Endothelial cell of umbilical vein (primary cell): ENCODE results near the gene WASL. TPM values are rescaled to one million over a fixed set of nuclear protein-coding genes. Genes with fewer than 3 reads are reported as not detected.

Experiments
- BruUV-seq: library from RNA; stranded (reverse); fragments of 400-500 nt; replicated peaks from 2 replicates; lab custom pipeline; 2021; lab: Mats Ljungman, UMichigan
- CTCF ChIA-PET: fragments of 300-600, 350-600 bp; sonication (Branson Sonifier 250); formaldehyde crosslinking; loops from one replicate; lab custom pipeline; 2021; ENCODE audit warnings: antibody characterized with exemption, inconsistent platforms; lab: Charles Lee
- POLR2A ChIA-PET: fragments of 300-600, 350-600 bp; sonication (Branson Sonifier 250); formaldehyde crosslinking; loops from one replicate; lab custom pipeline; 2021; ENCODE audit warnings: antibody characterized with exemption, inconsistent platforms; lab: Charles Lee
- DNase-seq: peaks from one replicate; pipeline ENCODE4 v3.0.0-alpha.2; 2011; ENCODE audit warnings: low read depth, low spot score
- FAIRE-seq: peaks from 2 replicates; lab custom pipeline; 2011; peaks lifted over from hg19 to GRCh38; lab: Jason Lieb, UNC
- H2AFZ ChIP-seq: 2 replicates; pipeline ENCODE4 v1.6.0; 2012; ENCODE audit warnings: low read depth, low read length, control low read depth, inconsistent platforms
- H3K27ac ChIP-seq: 2 replicates; pipeline ENCODE4 v1.5.1; 2011; ENCODE audit warnings: low read depth, mild to moderate bottlenecking, control low read depth, low read length, moderate library complexity; ENCODE audit not compliant: insufficient read depth
- H3K27me3 ChIP-seq, 2 experiments: 2 replicates each; pipeline versions ENCODE4 v1.6.0 to v1.6.1; 2011; ENCODE audit warnings: low read length in 2 of 2, mixed read lengths in 1 of 2; ENCODE audit not compliant: control insufficient read depth in 2 of 2, insufficient read depth in 2 of 2
- H3K36me3 ChIP-seq, 2 experiments: 2 replicates in 1 of 2; 3 replicates in 1 of 2; pipeline ENCODE4 v1.5.1; 2011; ENCODE audit warnings: low read length in 2 of 2, mild to moderate bottlenecking in 1 of 2, moderate library complexity in 1 of 2; ENCODE audit not compliant: control insufficient read depth in 2 of 2, insufficient read depth in 2 of 2; ENCODE audit errors: extremely low read depth in 1 of 2
- H3K4me1 ChIP-seq: 3 replicates; pipeline ENCODE4 v1.5.1; 2011; ENCODE audit warnings: mild to moderate bottlenecking, low read length; ENCODE audit not compliant: control insufficient read depth, insufficient read depth; ENCODE audit errors: extremely low read depth
- H3K4me2 ChIP-seq: 2 replicates; pipeline ENCODE4 v1.6.1; 2011; ENCODE audit warnings: low read length, control low read depth, mixed read lengths; ENCODE audit not compliant: insufficient read depth
- H3K4me3 ChIP-seq, 3 experiments: fragments of 200-600 bp in 1 of 3; sonication (generic), shearing (Covaris generic) in 1 of 3; replicated peaks in 1 of 3; 2 replicates each; pipeline ENCODE4 v1.5.1; 2011 to 2016; ENCODE audit warnings: control low read depth in 3 of 3, low read length in 3 of 3, mild to moderate bottlenecking in 2 of 3, inconsistent platforms in 1 of 3, low read depth in 1 of 3, moderate library complexity in 1 of 3; ENCODE audit not compliant: insufficient read depth in 1 of 3
- H3K79me2 ChIP-seq: 2 replicates; pipeline ENCODE4 v1.6.0; 2012; ENCODE audit warnings: low read length, inconsistent platforms; ENCODE audit not compliant: control insufficient read depth, insufficient read depth
- H3K9ac ChIP-seq: replicated peaks from 2 replicates; pipeline ENCODE3; 2011; ENCODE audit warnings: low read length, control low read depth; ENCODE audit not compliant: insufficient read depth; ENCODE audit errors: extremely low read depth
- H3K9me1 ChIP-seq: replicated peaks from 3 replicates; pipeline ENCODE4 v1.6.0; 2011; ENCODE audit warnings: mild to moderate bottlenecking, low read length; ENCODE audit not compliant: control insufficient read depth, insufficient read depth; ENCODE audit errors: extremely low read depth
- H3K9me3 ChIP-seq: replicated peaks from 2 replicates; pipeline ENCODE4 v1.5.1; 2012; ENCODE audit warnings: low read length, inconsistent platforms; ENCODE audit not compliant: control insufficient read depth, insufficient read depth
- H4K20me1 ChIP-seq: replicated peaks from 2 replicates; pipeline ENCODE3; 2011; ENCODE audit warnings: mild to moderate bottlenecking, low read length; ENCODE audit not compliant: control insufficient read depth, insufficient read depth; ENCODE audit errors: extremely low read depth
- CTCF ChIP-seq, 2 donors: IDR thresholded peaks; 1 replicate in 1 of 2; 2 replicates in 1 of 2; pipeline ENCODE4 v1.5.1; 2011; ENCODE audit warnings: low read length in 2 of 2, mild to moderate bottlenecking in 2 of 2, moderate library complexity in 2 of 2, control low read depth in 1 of 2, inconsistent platforms in 1 of 2, low read depth in 1 of 2; ENCODE audit not compliant: insufficient read depth in 1 of 2; ENCODE audit errors: extremely low read depth in 1 of 2
- EZH2 ChIP-seq: IDR thresholded peaks from 2 replicates; pipeline ENCODE4 v1.6.1; 2012; ENCODE audit warnings: borderline replicate concordance, low read depth, mild to moderate bottlenecking, moderate library complexity, low read length, inconsistent platforms; ENCODE audit not compliant: severe bottlenecking
- FOS ChIP-seq: IDR thresholded peaks from 2 replicates; pipeline ENCODE4 v1.6.1; 2011; ENCODE audit warnings: mild to moderate bottlenecking, low read length, moderate library complexity, borderline replicate concordance; ENCODE audit not compliant: insufficient read depth
- GATA2 ChIP-seq: IDR thresholded peaks from 2 replicates; pipeline ENCODE4 v1.7.0; 2011; ENCODE audit warnings: low read depth, mild to moderate bottlenecking, moderate library complexity, mixed read lengths, low read length; ENCODE audit not compliant: insufficient read length, insufficient read depth
- JUN ChIP-seq: IDR thresholded peaks from 2 replicates; pipeline ENCODE4 v1.6.1; 2011; ENCODE audit warnings: borderline replicate concordance, low read depth; ENCODE audit not compliant: insufficient read length, insufficient read depth
- MAX ChIP-seq: IDR thresholded peaks from 2 replicates; pipeline ENCODE4 v1.6.1; 2011; ENCODE audit not compliant: insufficient read depth, insufficient read length
- MYC ChIP-seq: IDR thresholded peaks from one replicate; pipeline ENCODE4 v1.6.1; 2011; ENCODE audit warnings: mild to moderate bottlenecking, low read depth, low read length
- POLR2A ChIP-seq: IDR thresholded peaks from 2 replicates; pipeline ENCODE4 v1.6.1; 2012; ENCODE audit warnings: low read depth, mild to moderate bottlenecking, control low read depth, low read length
- POLR2AphosphoS5 ChIP-seq: IDR thresholded peaks from 2 replicates; pipeline ENCODE4 v1.6.1; 2012; ENCODE audit warnings: low read depth, mild to moderate bottlenecking, control low read depth, low read length, moderate library complexity; ENCODE audit not compliant: insufficient read depth
- dilution Hi-C: fragments of 300-500 bp; cut with MboI; formaldehyde crosslinking; loops from one replicate; pipeline ENCODE4 v1.15.0; 2019; ENCODE audit warnings: low sequenced_read_pairs; ENCODE audit not compliant: extremely low pct_ligation_motif_present
- intact Hi-C: fragments of 100-400 bp; cut with micrococcal nuclease; formaldehyde crosslinking; loops from one replicate; pipeline ENCODE4 v1.10.0; 2022
- polyA plus RNA-seq, 4 experiments: library from polyadenylated mRNA; depleted of rRNA in 3 of 4; stranded (reverse) in 3 of 4; unstranded in 1 of 4; fragments of >200 nt; gene quantifications; 2 replicates each; pipeline versions ENCODE4 v1.2.1 to v1.2.3, GENCODE V29; 2011 to 2012; ENCODE audit warnings: missing spikeins in 1 of 4
- total RNA-seq: library from RNA; stranded (reverse); gene quantifications from 2 replicates; pipeline ENCODE4 v1.2.3, GENCODE V29; 2021

WASL gene
- total and polyA plus RNA-seq, 2 donors (not counting 3 experiments of a cell fraction or from before 2014, with no cell fraction given) = 5.2 to 24.0 TPM

GRCh38 chr7:123796568-123796967 lies 47.8 kb upstream of the WASL start:
- Histone ChIP-seq H3K4me3 (no peak overlapping the region), H4K20me1 (no peaks in the 10 kb centered on the region), H3K9ac (no peak overlapping the region), H3K4me1 (peaks cover 7% of the 10 kb centered on the region), H2AFZ (no peak overlapping the region), H3K9me1 (no peaks in the 10 kb centered on the region), H3K4me2 (no peak overlapping the region), H3K27me3 (no peaks in the 10 kb centered on the region), H3K9me3 (no peaks in the 10 kb centered on the region), H3K36me3 (no peaks in the 10 kb centered on the region), H3K27ac (no peak overlapping the region), H3K79me2 (no peaks in the 10 kb centered on the region)
- POLR2A ChIA-PET = no interaction called here
- FAIRE-seq (no peak), DNase-seq (no peak)
- no TSS peak for BruUV-seq
- no peak for TF ChIP-seq POLR2AphosphoS5
- no peak for TF ChIP-seq MAX
- no peak for TF ChIP-seq POLR2A
- no peak for TF ChIP-seq GATA2
- no peak for TF ChIP-seq CTCF (IDR thresholded peaks at IDR 0.05; ENCODE audit: extremely low read depth in 1 of 2, insufficient read depth in 1 of 2, low read depth in 1 of 2, low read length in 2 of 2)
- no peak for TF ChIP-seq JUN
- TF ChIP-seq MYC = no peak
- no peak for TF ChIP-seq FOS
- no peak for TF ChIP-seq EZH2
- intact Hi-C loops = loop anchor here (2.0 to 10.0 kb wide), 6 partner anchors 76 to 1061 kb away; no protein-coding TSS in a partner anchor
- CTCF ChIA-PET = interaction anchor here (1.0 to 5.9 kb wide), 7 partner anchors 12 to 988 kb away, joined by 4 to 115 read pairs (median 20); no protein-coding TSS in a partner anchor
- dilution Hi-C loops = no loop called here
